Lower lobe of right lung (tissue), 2 donors: ENCODE results near the gene RGS7. TPM values are rescaled to one million over a fixed set of nuclear protein-coding genes. Genes with fewer than 3 reads are reported as not detected.

Source experiments
- ATAC-seq, 2 donors: fragments of 200-7000 bp; cut with Tn5 transposase; one replicate each; pipeline ENCODE4 v1.9.1; 2020 to 2022; ENCODE audit warnings: mild to moderate bottlenecking in 2 of 2, moderate library complexity in 2 of 2
- DNase-seq: peaks from one replicate; pipeline ENCODE4 v3.0.0-alpha.2; 2020
- H3K27ac ChIP-seq: fragments of 200-600 bp; one replicate; pipeline ENCODE4 v1.8.0; 2022
- H3K27me3 ChIP-seq: fragments of 200-600 bp; one replicate; pipeline ENCODE4 v1.8.0; 2022; ENCODE audit warnings: low read depth
- H3K36me3 ChIP-seq: fragments of 200-600 bp; one replicate; pipeline ENCODE4 v1.8.0; 2022; ENCODE audit warnings: mild to moderate bottlenecking
- H3K4me1 ChIP-seq: fragments of 200-600 bp; one replicate; pipeline ENCODE4 v1.8.0; 2022
- H3K4me3 ChIP-seq: fragments of 200-600 bp; one replicate; pipeline ENCODE4 v1.8.0; 2022; ENCODE audit warnings: mild to moderate bottlenecking
- H3K9me3 ChIP-seq: fragments of 200-600 bp; one replicate; pipeline ENCODE4 v1.8.0; 2022
- intact Hi-C: fragments of 100-400 bp; cut with DNase I; formaldehyde crosslinking; loops from one replicate; pipeline ENCODE4 v1.11.0; 2022
- total RNA-seq: library from RNA; stranded (reverse); fragmentation: NEBNext Ultra II Directional; extraction: Animal tissue kit (Norgen Biotek cat#: 25700); gene quantifications from one replicate; pipeline ENCODE4 v1.2.1, GENCODE V29; 2021
- TF ChIP-seq, protein P1 (sequence below): fragments of 200-600 bp; IDR thresholded peaks from one replicate; pipeline ENCODE4 v1.8.0; 2022; ENCODE audit warnings: antibody characterized with exemption, mild to moderate bottlenecking
- donor health status: DM: no; HTN: yes; CAD: no; lungs with severe emphysema.

RGS7 gene
- total RNA-seq, 1 donor from 2014 or later = 0.21 TPM

DNA sequence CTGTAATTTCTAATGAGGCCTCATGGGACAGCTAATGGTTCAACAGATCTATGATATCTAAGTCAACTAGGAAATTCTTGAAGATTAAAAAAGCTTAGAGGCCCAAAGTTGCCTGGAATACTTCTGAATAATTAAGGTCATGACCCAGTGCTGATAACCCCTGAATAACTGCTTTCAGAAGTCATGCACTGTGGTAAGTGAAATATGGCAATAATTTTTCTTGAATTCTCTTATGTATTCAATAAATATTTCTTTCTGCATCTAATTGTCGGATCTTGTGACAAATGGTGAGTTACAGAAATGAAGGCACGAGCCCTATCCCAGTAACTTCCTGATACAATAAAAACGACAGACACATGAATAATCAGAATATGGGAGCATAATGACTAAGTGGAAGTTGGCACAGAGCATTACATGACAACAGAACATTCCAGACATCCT, 525.8 kb downstream of the RGS7 start:
- ATAC-seq = no peak
- H3K27ac ChIP-seq = no peak overlapping the region
- no peaks in the 10 kb centered on the region for H3K36me3 ChIP-seq
- no peak for DNase-seq
- H3K27me3 ChIP-seq = no peaks in the 10 kb centered on the region
- TF ChIP-seq, protein P1, sequence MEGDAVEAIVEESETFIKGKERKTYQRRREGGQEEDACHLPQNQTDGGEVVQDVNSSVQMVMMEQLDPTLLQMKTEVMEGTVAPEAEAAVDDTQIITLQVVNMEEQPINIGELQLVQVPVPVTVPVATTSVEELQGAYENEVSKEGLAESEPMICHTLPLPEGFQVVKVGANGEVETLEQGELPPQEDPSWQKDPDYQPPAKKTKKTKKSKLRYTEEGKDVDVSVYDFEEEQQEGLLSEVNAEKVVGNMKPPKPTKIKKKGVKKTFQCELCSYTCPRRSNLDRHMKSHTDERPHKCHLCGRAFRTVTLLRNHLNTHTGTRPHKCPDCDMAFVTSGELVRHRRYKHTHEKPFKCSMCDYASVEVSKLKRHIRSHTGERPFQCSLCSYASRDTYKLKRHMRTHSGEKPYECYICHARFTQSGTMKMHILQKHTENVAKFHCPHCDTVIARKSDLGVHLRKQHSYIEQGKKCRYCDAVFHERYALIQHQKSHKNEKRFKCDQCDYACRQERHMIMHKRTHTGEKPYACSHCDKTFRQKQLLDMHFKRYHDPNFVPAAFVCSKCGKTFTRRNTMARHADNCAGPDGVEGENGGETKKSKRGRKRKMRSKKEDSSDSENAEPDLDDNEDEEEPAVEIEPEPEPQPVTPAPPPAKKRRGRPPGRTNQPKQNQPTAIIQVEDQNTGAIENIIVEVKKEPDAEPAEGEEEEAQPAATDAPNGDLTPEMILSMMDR = no peak
- intact Hi-C loops = no loop called here
- no peaks in the 10 kb centered on the region for H3K9me3 ChIP-seq
- no peaks in the 10 kb centered on the region for H3K4me1 ChIP-seq
- H3K4me3 ChIP-seq = no peak overlapping the region

DNA sequence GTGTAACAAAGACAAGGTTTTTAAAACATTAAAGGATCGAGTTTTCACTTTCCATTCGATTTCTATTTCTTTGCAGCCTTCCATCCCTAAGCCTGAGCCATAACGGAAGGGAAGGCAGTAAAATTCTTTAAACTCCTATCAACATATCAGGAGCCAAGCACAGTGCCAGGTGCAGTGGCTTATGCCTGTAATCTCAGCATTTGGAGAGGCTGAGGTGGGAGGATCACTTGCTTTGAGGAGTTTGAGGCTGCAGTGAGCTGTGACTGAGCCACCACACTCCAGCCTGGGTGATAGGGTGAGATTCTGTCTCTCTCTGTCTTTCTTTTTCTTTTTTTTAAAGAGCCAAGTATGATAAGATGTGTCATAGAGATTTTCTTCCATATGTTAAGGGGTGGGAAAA, 527.5 kb downstream of the RGS7 start:
- intact Hi-C loops = no loop called here

DNA sequence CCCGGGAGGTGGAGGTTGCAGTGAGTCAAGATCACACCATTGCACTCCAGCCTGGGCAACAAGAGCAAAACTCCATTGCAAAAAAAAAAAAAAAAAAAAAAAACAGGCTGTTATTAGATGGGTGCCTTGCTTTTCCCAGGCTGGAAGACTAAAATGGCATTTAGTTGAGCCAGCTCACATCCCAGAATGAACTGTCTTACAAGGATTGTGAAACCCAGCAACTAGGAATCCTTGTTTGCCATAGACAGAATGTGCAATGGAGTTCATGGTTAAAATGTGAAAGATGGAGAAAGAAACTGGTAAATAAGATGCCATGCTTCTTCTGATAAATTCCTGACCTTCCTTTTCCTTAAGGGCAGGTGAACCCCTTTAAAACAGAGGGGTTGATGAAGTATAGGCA, 529.2 kb downstream of the RGS7 start:
- intact Hi-C loops = no loop called here
- Histone ChIP-seq H3K36me3 (no peaks in the 10 kb centered on the region), H3K4me3 (no peak overlapping the region), H3K27me3 (no peaks in the 10 kb centered on the region), H3K9me3 (no peaks in the 10 kb centered on the region), H3K27ac (no peak overlapping the region), H3K4me1 (no peaks in the 10 kb centered on the region)
- no peak for DNase-seq
- no peak for ATAC-seq
- TF ChIP-seq, protein P1 = no peak

More for the DNA sequence above, 527.5 kb downstream of the RGS7 start:
- Histone ChIP-seq H3K9me3 (no peaks in the 10 kb centered on the region), H3K27me3 (no peaks in the 10 kb centered on the region), H3K36me3 (no peaks in the 10 kb centered on the region), H3K4me3 (no peak overlapping the region), H3K27ac (no peak overlapping the region), H3K4me1 (no peaks in the 10 kb centered on the region)
- TF ChIP-seq, protein P1 = no peak
- DNase-seq = no peak
- ATAC-seq = no peak

DNA sequence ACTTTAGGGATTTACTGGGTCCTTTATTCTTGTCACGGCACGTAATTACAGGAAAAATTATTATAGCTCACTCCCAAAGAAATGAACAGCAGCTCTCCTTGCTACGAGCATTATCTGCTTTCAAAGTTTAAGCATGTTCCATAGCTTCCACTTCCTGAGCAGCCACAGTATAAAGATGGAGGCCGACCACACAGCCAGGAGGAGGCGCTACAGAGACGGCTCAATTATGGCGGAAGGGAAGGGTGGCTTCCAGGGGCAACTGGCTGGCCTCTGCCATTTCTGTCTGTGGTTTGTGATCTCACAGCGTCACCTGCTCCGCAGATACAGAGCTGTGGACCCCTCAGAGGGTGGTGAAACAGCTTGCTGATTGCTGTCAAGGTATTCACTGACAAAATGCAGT, 532.8 kb downstream of the RGS7 start:
- ATAC-seq = no peak
- TF ChIP-seq, protein P1 = no peak
- no peak for DNase-seq
- intact Hi-C loops = no loop called here
- H3K4me1 ChIP-seq = no peaks in the 10 kb centered on the region
- no peaks in the 10 kb centered on the region for H3K9me3 ChIP-seq
- no peaks in the 10 kb centered on the region for H3K27me3 ChIP-seq
- H3K4me3 ChIP-seq = no peak overlapping the region
- H3K27ac ChIP-seq = no peak overlapping the region
- H3K36me3 ChIP-seq = no peaks in the 10 kb centered on the region

DNA sequence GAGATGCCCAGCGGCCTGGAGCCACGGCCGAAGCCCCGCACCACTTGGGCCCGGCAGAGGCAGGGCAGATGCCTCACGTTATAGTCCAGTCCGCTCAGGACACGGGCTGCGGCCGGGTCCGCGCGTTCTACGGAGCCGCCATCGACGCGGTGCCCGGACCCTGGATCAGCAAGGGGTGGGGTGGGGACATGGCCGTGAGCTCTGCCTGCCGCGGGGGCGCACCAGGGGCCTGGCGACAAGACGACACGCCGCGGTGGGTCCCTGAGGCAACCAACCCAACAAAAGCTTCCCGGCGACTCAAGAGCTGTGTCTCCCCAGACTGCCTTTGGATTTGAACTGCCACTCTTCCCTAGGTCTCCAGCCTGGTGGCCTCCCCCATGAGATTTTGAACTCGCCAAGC, 533.6 kb downstream of the RGS7 start:
- DNase-seq = no peak
- H3K9me3 ChIP-seq = no peaks in the 10 kb centered on the region
- H3K4me1 ChIP-seq = no peaks in the 10 kb centered on the region
- no peak overlapping the region for H3K27ac ChIP-seq
- intact Hi-C loops = no loop called here
- peak in 1 of 2 donors; percentile 39 for ATAC-seq
- no peaks in the 10 kb centered on the region for H3K27me3 ChIP-seq
- H3K4me3 ChIP-seq = no peak overlapping the region
- H3K36me3 ChIP-seq = no peaks in the 10 kb centered on the region
- TF ChIP-seq, protein P1 = no peak

DNA sequence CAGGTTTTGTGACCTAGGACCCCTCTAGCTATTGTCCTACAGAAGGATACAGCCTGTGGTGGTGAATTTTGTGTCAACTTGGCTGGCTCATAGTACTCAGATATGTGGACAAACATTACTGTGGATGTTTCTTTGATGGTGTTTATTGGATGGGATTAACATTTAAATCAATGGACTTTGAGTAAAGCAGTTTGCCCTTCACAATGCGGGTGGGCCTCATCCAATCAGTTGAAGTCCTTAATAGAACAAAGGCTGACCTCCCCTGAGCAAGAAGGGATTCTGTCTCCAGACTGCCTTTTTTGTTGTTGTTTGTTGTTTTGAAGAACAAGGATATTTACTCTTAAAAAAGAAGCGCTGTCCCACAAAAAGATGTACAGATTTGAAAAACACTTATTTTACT, 535.1 kb downstream of the RGS7 start:
- Histone ChIP-seq H3K36me3 (no peaks in the 10 kb centered on the region), H3K9me3 (no peaks in the 10 kb centered on the region), H3K27ac (no peak overlapping the region), H3K4me1 (no peaks in the 10 kb centered on the region), H3K4me3 (no peak overlapping the region), H3K27me3 (no peaks in the 10 kb centered on the region)
- intact Hi-C loops = no loop called here
- no peak for DNase-seq
- TF ChIP-seq, protein P1 = no peak
- ATAC-seq = no peak
